VCaP (cell line): ENCODE measurements around the gene DOCK3.

Experiments
- H3K27ac ChIP-seq: fragments of 450-650 bp; 2 replicates; pipeline ENCODE4 v1.5.1; 2017
- CTCF ChIP-seq: fragments of 450-650 bp; conservative IDR thresholded peaks from 2 replicates; pipeline ENCODE4 v1.5.1; 2017; ENCODE audit warnings: mild to moderate bottlenecking, moderate library complexity

The DOCK3 gene

GRCh38 chr3:50708620-50709019 lies 33.9 kb downstream of the DOCK3 start:
- TF ChIP-seq CTCF = no peak

GRCh38 chr3:50714946-50715345 lies 40.2 kb downstream of the DOCK3 start:
- no peak for TF ChIP-seq CTCF
- H3K27ac ChIP-seq = no peak overlapping the region

More at GRCh38 chr3:50708620-50709019, 33.9 kb downstream of the DOCK3 start:
- H3K27ac ChIP-seq = no peak overlapping the region

- no peak for TF ChIP-seq CTCF
- H3K27ac ChIP-seq = no peak overlapping the region
Observed at GRCh38 chr3:50724831-50725230, 50.1 kb downstream of the DOCK3 start.

GRCh38 chr3:50734985-50735384 lies 60.3 kb downstream of the DOCK3 start:
- TF ChIP-seq CTCF = no peak
- no peak overlapping the region for H3K27ac ChIP-seq

- TF ChIP-seq CTCF = no peak
- H3K27ac ChIP-seq = no peak overlapping the region
Observed at GRCh38 chr3:50737193-50737905, 62.6 kb downstream of the DOCK3 start.

- no peak for TF ChIP-seq CTCF
- no peak overlapping the region for H3K27ac ChIP-seq
Observed at GRCh38 chr3:50737906-50738598, 63.3 kb downstream of the DOCK3 start.

GRCh38 chr3:50743643-50744042 lies 68.9 kb downstream of the DOCK3 start:
- no peak for TF ChIP-seq CTCF
- no peak overlapping the region for H3K27ac ChIP-seq
